Testis (tissue), 2 donors: ENCODE measurements around the gene VDAC2.

Experiments
- CTCF ChIP-seq, 3 experiments: fragments of 450-650 bp in 2 of 3; fragments of 200-600 bp in 1 of 3; sonication (generic) in 1 of 3; IDR thresholded peaks; one replicate each; pipeline ENCODE4 v1.5.1; 2016 to 2019; ENCODE audit warnings: antibody characterized with exemption in 3 of 3, mild to moderate bottlenecking in 2 of 3, moderate library complexity in 1 of 3
- POLR2A ChIP-seq: fragments of 450-650 bp; IDR thresholded peaks from one replicate; pipeline ENCODE4 v1.6.1; 2017; ENCODE audit warnings: antibody characterized with exemption, mild to moderate bottlenecking, moderate library complexity

GRCh38 chr10:75197906-75198305, 12.7 kb upstream of the VDAC2 start:
- no peak for TF ChIP-seq CTCF (IDR thresholded peaks at IDR 0.05)
- TF ChIP-seq POLR2A: no peak
